ENCODE data around the gene NAALADL2.

Gene NAALADL2

GRCh38 chr3:175469124-175469523, 610.0 kb downstream of the NAALADL2 start:
- H3K36me3 ChIP-seq (replicated peaks) = no peaks in the 10 kb centered on the region
- DNase-seq = no peak
- H3K4me3 ChIP-seq (ENCODE audit: low read depth, low read length) = no peak overlapping the region
- H3K27me3 ChIP-seq (replicated peaks) = no peaks in the 10 kb centered on the region
- in situ Hi-C loops (cut with HindIII; ENCODE audit: low pct_ligation_motif_present, low sequenced_read_pairs) = no loop called here
- no peak for TF ChIP-seq CTCF (IDR thresholded peaks at IDR 0.05; ENCODE audit: low read depth, low read length, missing control alignments)
- H3K27ac ChIP-seq = no peak overlapping the region

GRCh38 chr3:175475765-175476164, 616.6 kb downstream of the NAALADL2 start:
- Histone ChIP-seq H3K36me3 (replicated peaks) (no peaks in the 10 kb centered on the region), H3K4me3 (ENCODE audit: low read depth, low read length) (no peak overlapping the region), H3K27ac (no peak overlapping the region), H3K27me3 (replicated peaks) (no peaks in the 10 kb centered on the region)
- in situ Hi-C loops (cut with HindIII; ENCODE audit: low pct_ligation_motif_present, low sequenced_read_pairs) = no loop called here
- TF ChIP-seq CTCF (IDR thresholded peaks at IDR 0.05; ENCODE audit: low read depth, low read length, missing control alignments) = no peak
- no peak for DNase-seq

- in situ Hi-C loops (cut with HindIII; ENCODE audit: low pct_ligation_motif_present, low sequenced_read_pairs) = no loop called here
- no peaks in the 10 kb centered on the region for H3K36me3 ChIP-seq (replicated peaks)
- no peak for DNase-seq
- no peak overlapping the region for H3K27ac ChIP-seq
- H3K27me3 ChIP-seq (replicated peaks) = no peaks in the 10 kb centered on the region
- no peak for TF ChIP-seq CTCF (IDR thresholded peaks at IDR 0.05; ENCODE audit: low read depth, low read length, missing control alignments)
- no peak overlapping the region for H3K4me3 ChIP-seq (ENCODE audit: low read depth, low read length)
These were observed 617.4 kb downstream of the NAALADL2 start for GRCh38 chr3:175476489-175476888.

GRCh38 chr3:175477651-175478224, 618.6 kb downstream of the NAALADL2 start:
- no peaks in the 10 kb centered on the region for H3K27me3 ChIP-seq (replicated peaks)
- no peak for TF ChIP-seq CTCF (IDR thresholded peaks at IDR 0.05; ENCODE audit: low read depth, low read length, missing control alignments)
- no peak overlapping the region for H3K4me3 ChIP-seq (ENCODE audit: low read depth, low read length)
- in situ Hi-C loops (cut with HindIII; ENCODE audit: low pct_ligation_motif_present, low sequenced_read_pairs) = no loop called here
- DNase-seq = no peak
- H3K36me3 ChIP-seq (replicated peaks) = no peaks in the 10 kb centered on the region
- no peak overlapping the region for H3K27ac ChIP-seq

- no peak for DNase-seq
- in situ Hi-C loops (cut with HindIII; ENCODE audit: low pct_ligation_motif_present, low sequenced_read_pairs) = no loop called here
- Histone ChIP-seq H3K27me3 (replicated peaks) (no peaks in the 10 kb centered on the region), H3K36me3 (replicated peaks) (no peaks in the 10 kb centered on the region), H3K27ac (no peak overlapping the region), H3K4me3 (ENCODE audit: low read depth, low read length) (no peak overlapping the region)
- no peak for TF ChIP-seq CTCF (IDR thresholded peaks at IDR 0.05; ENCODE audit: low read depth, low read length, missing control alignments)
These were observed 619.2 kb downstream of the NAALADL2 start for GRCh38 chr3:175478301-175478700.

- Histone ChIP-seq H3K36me3 (replicated peaks) (no peaks in the 10 kb centered on the region), H3K27me3 (replicated peaks) (no peaks in the 10 kb centered on the region), H3K4me3 (ENCODE audit: low read depth, low read length) (no peak overlapping the region), H3K27ac (no peak overlapping the region)
- TF ChIP-seq CTCF (IDR thresholded peaks at IDR 0.05; ENCODE audit: low read depth, low read length, missing control alignments) = no peak
- in situ Hi-C loops (cut with HindIII; ENCODE audit: low pct_ligation_motif_present, low sequenced_read_pairs) = no loop called here
- no peak for DNase-seq
These were observed 620.0 kb downstream of the NAALADL2 start for GRCh38 chr3:175479175-175479574.
